ENCODE measurements around the gene SLC28A3.

Gene SLC28A3

DNA sequence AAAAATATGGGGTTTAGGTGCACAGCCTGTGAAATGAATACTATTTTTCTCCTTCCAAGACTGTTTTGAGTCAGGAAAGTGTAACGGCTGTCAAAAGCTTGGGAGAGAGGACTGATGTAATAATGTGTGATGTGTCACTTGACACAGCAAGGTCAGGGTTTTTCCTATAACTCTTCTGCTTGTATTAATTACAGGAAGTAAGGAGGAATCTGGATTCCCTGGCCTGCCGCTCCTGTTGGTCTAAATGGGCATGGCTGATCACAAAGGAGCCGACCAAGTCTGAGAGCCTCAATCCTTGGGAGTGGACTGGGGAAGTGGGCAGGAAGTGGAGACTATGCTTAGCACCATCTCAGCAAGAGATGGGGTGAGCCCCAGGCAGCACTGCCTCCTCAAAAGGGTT is 16.7 kb upstream of the SLC28A3 start:
- Histone ChIP-seq H3K27me3 (replicated peaks; ENCODE audit: control insufficient read depth, insufficient read depth, low read length) (no peaks in the 10 kb centered on the region), H3K36me3 (ENCODE audit: control insufficient read depth, insufficient read depth, low read length) (no peaks in the 10 kb centered on the region), H3K4me3 (replicated peaks; ENCODE audit: low read depth, low read length) (no peak overlapping the region)
- DNase-seq (ENCODE audit: extremely low read depth, insufficient read length), result no peak
- TF ChIP-seq, protein P1, sequence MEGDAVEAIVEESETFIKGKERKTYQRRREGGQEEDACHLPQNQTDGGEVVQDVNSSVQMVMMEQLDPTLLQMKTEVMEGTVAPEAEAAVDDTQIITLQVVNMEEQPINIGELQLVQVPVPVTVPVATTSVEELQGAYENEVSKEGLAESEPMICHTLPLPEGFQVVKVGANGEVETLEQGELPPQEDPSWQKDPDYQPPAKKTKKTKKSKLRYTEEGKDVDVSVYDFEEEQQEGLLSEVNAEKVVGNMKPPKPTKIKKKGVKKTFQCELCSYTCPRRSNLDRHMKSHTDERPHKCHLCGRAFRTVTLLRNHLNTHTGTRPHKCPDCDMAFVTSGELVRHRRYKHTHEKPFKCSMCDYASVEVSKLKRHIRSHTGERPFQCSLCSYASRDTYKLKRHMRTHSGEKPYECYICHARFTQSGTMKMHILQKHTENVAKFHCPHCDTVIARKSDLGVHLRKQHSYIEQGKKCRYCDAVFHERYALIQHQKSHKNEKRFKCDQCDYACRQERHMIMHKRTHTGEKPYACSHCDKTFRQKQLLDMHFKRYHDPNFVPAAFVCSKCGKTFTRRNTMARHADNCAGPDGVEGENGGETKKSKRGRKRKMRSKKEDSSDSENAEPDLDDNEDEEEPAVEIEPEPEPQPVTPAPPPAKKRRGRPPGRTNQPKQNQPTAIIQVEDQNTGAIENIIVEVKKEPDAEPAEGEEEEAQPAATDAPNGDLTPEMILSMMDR (IDR thresholded peaks at IDR 0.05; ENCODE audit: insufficient read depth, low read length, poor library complexity, severe bottlenecking), result no peak

GRCh38 chr9:84354035-84354434 is 13.5 kb upstream of the SLC28A3 start:
- no peak for DNase-seq (ENCODE audit: extremely low read depth, insufficient read length)
- TF ChIP-seq, protein P1 (IDR thresholded peaks at IDR 0.05; ENCODE audit: insufficient read depth, low read length, poor library complexity, severe bottlenecking), result no peak
- no peaks in the 10 kb centered on the region for H3K27me3 ChIP-seq (replicated peaks; ENCODE audit: control insufficient read depth, insufficient read depth, low read length)
- no peaks in the 10 kb centered on the region for H3K36me3 ChIP-seq (ENCODE audit: control insufficient read depth, insufficient read depth, low read length)
- no peak overlapping the region for H3K4me3 ChIP-seq (replicated peaks; ENCODE audit: low read depth, low read length)

DNA sequence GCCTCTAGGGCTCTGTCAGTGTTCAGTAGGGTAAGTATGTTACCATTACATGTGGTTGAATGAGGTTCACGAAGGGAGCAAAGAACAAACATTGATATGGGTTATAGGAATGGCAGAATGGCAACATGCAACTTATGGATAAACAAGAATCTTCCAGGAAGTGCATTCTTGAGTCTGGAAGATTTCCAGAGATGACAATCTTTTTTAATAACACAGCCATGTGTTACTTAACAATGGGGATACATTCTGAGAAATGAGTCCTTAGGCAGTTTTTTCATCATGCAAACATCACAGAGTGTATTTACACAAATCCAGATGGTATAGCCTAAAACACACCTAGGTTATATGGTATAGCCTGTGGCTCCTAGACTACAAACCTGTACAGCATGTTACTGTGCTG is 9.1 kb upstream of the SLC28A3 start:
- Histone ChIP-seq H3K4me3 (replicated peaks; ENCODE audit: low read depth, low read length) (no peak overlapping the region), H3K36me3 (ENCODE audit: control insufficient read depth, insufficient read depth, low read length) (no peaks in the 10 kb centered on the region), H3K27me3 (replicated peaks; ENCODE audit: control insufficient read depth, insufficient read depth, low read length) (no peaks in the 10 kb centered on the region)
- no peak for DNase-seq (ENCODE audit: extremely low read depth, insufficient read length)
- TF ChIP-seq, protein P1 (IDR thresholded peaks at IDR 0.05; ENCODE audit: insufficient read depth, low read length, poor library complexity, severe bottlenecking), result no peak

- Histone ChIP-seq H3K36me3 (ENCODE audit: control insufficient read depth, insufficient read depth, low read length) (no peaks in the 10 kb centered on the region), H3K4me3 (replicated peaks; ENCODE audit: low read depth, low read length) (no peak overlapping the region), H3K27me3 (replicated peaks; ENCODE audit: control insufficient read depth, insufficient read depth, low read length) (no peaks in the 10 kb centered on the region)
- DNase-seq (ENCODE audit: extremely low read depth, insufficient read length), result no peak
- TF ChIP-seq, protein P1 (IDR thresholded peaks at IDR 0.05; ENCODE audit: insufficient read depth, low read length, poor library complexity, severe bottlenecking), result no peak
Observed at GRCh38 chr9:84343111-84343521, 2.6 kb upstream of the SLC28A3 start.

- no peak for DNase-seq (ENCODE audit: extremely low read depth, insufficient read length)
- no peaks in the 10 kb centered on the region for H3K36me3 ChIP-seq (ENCODE audit: control insufficient read depth, insufficient read depth, low read length)
- H3K4me3 ChIP-seq (replicated peaks; ENCODE audit: low read depth, low read length), result no peak overlapping the region
- H3K27me3 ChIP-seq (replicated peaks; ENCODE audit: control insufficient read depth, insufficient read depth, low read length), result no peaks in the 10 kb centered on the region
- TF ChIP-seq, protein P1 (IDR thresholded peaks at IDR 0.05; ENCODE audit: insufficient read depth, low read length, poor library complexity, severe bottlenecking), result no peak
Observed at GRCh38 chr9:84339962-84340361, 596 bp downstream of the SLC28A3 start.

DNA sequence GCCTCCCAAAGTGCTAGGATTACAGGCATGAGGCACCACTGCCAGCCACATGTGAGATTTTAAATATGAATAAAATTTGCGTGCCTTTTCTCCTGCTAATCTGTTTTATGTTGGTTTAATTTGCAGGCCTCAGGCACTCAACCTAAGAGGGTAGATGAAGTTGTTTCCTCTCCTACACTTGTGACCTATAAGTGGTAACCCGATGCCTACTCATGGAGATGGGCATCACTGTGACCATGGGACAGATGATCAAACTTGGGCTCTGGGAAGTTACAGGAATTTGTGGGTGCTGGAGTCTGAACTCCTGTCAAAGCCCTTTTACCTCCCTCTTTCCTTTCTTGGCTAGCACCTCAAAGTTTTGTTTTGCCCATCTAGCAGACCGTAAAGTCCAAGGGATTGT is 1.1 kb downstream of the SLC28A3 start:
- no peaks in the 10 kb centered on the region for H3K36me3 ChIP-seq (ENCODE audit: control insufficient read depth, insufficient read depth, low read length)
- no peak for DNase-seq (ENCODE audit: extremely low read depth, insufficient read length)
- no peak overlapping the region for H3K4me3 ChIP-seq (replicated peaks; ENCODE audit: low read depth, low read length)
- TF ChIP-seq, protein P1 (IDR thresholded peaks at IDR 0.05; ENCODE audit: insufficient read depth, low read length, poor library complexity, severe bottlenecking), result no peak
- H3K27me3 ChIP-seq (replicated peaks; ENCODE audit: control insufficient read depth, insufficient read depth, low read length), result no peaks in the 10 kb centered on the region
